GM18951 (cell line): ENCODE results near the gene PCK2.

Source experiments
- POLR2A ChIP-seq: IDR thresholded peaks from 4 replicates; pipeline ENCODE4 v1.6.1; 2011; ENCODE audit warnings: mild to moderate bottlenecking; ENCODE audit not compliant: insufficient read length, insufficient read depth; ENCODE audit errors: extremely low read depth
- in situ Hi-C: fragments of 300-500 bp; cut with MboI; formaldehyde crosslinking; loops from one replicate; pipeline ENCODE4 v1.12.0; 2022; ENCODE audit warnings: low sequenced_read_pairs, mixed read lengths, inconsistent platforms; ENCODE audit not compliant: unreplicated experiment

Gene PCK2

GRCh38 chr14:24075485-24076301 is 18.4 kb upstream of the PCK2 start:
- in situ Hi-C loops = loop anchor here (25.0 kb wide), 1 partner anchor 88 kb away; the partner anchor contains the start of gene DHRS4L2

GRCh38 chr14:24076302-24076601 is 17.9 kb upstream of the PCK2 start:
- in situ Hi-C loops = loop anchor here (25.0 kb wide), 1 partner anchor 89 kb away; the partner anchor contains the start of gene DHRS4L2
- no peak for TF ChIP-seq POLR2A

More at GRCh38 chr14:24075485-24076301, 18.4 kb upstream of the PCK2 start:
- no peak for TF ChIP-seq POLR2A

- in situ Hi-C loops = loop anchor here (25.0 kb wide), 1 partner anchor 90 kb away; the partner anchor contains the start of gene DHRS4L2
These were observed 17.0 kb upstream of the PCK2 start for GRCh38 chr14:24077086-24077485.

GRCh38 chr14:24078146-24078545 is 16.0 kb upstream of the PCK2 start:
- in situ Hi-C loops = loop anchor here (25.0 kb wide), 1 partner anchor 91 kb away; the partner anchor contains the start of gene DHRS4L2
- no peak for TF ChIP-seq POLR2A

More at GRCh38 chr14:24077086-24077485, 17.0 kb upstream of the PCK2 start:
- TF ChIP-seq POLR2A = no peak

DNA sequence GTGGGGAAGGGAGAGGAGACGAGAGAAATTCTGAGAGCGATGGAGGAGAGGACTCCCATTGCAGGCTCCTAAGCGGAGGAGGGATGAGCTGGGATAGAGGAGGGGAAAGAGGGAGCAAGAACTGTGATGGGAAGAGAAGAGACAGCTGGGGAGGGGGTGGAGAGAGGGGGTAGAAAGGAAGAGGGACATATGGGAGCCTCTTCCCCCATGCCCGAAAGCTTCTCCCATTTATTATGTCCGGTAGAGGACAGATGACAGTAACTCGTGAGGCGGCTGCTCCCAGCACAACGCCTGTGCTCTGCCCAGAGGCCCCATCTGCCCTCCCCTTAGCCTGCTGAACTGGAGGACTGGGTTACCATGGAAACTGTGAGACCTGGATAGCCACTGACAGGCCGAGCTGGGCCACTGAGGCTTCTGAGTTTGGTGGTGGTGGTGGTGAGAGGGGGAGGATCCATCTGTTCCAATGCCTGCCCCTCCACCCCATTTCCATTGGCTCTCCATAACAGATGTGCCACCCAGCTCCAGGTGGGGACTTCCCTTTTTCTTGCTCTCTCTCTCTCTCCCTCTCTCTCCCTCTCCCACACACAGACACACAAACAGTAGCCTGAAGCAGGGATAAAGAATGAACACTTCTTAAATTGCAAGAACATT is 14.5 kb upstream of the PCK2 start:
- TF ChIP-seq POLR2A = no peak
- in situ Hi-C loops = loop anchor here (25.0 kb wide), 1 partner anchor 92 kb away; the partner anchor contains the start of gene DHRS4L2

- in situ Hi-C loops = loop anchor here (25.0 kb wide), 1 partner anchor 93 kb away; the partner anchor contains the start of gene DHRS4L2
- TF ChIP-seq POLR2A = no peak
These were observed 14.0 kb upstream of the PCK2 start for GRCh38 chr14:24080142-24080530.

GRCh38 chr14:24080888-24081738 is 13.0 kb upstream of the PCK2 start:
- peak; percentile 73 for TF ChIP-seq POLR2A
- in situ Hi-C loops = loop anchor here (25.0 kb wide), 1 partner anchor 94 kb away; the partner anchor contains the start of gene DHRS4L2

DNA sequence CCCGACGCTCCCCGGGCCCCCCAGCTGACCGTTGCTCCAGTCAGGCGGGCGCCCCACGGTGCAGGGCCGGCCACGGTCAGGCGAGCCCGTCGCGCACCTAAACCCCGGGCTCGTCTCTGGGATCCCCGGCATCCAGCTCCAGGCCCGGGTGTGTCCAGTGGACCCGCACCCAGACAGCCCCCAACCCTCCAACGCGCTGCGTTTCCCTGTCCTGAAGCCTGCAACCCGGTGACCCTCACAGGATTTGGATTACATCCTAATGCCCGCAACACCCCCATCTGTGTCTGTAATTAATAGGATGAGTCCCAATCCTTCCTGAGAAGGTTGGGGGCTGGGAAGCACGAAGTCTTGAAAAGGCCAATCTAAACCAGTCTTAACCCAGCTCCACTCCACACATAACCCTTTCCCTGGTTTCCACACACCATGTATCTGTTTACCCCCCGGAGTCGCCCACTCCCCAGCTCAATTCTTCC is 12.3 kb upstream of the PCK2 start:
- TF ChIP-seq POLR2A = no peak
- in situ Hi-C loops = loop anchor here (25.0 kb wide), 1 partner anchor 94 kb away; the partner anchor contains the start of gene DHRS4L2

DNA sequence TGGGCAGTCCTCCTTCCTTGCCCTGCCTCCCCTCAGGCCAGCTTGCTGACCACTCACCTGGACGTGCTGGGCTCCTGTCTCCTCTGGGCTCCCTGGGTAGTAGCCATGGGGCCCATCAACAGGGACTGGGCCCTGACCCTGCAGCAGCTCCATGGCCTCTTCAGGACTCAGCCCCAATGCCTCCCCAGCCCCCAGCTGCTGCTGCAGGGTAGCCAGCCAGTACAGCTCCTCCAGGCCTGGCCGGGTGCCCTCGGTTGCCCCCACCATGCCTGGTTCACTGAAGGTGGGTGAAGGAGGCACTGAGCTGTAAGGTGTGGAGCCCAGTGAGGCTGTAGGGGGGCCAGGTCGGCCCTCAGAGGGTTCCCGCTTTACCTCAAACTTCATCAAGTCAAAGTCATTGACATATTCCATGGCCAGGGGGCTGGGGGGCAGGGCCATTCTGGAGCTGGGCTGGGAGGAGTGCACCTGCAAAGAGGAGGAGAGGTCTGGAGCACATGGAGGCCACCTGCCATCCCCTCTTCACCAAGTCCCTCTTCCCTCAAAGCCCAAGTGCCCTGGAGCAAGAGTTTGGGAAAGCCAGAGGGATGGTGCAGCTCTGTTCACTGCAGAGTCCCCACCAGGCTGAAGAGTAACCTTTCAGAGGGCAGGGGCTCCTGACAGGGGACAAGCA is 11.6 kb upstream of the PCK2 start:
- in situ Hi-C loops = loop anchor here (25.0 kb wide), 1 partner anchor 95 kb away; the partner anchor contains the start of gene DHRS4L2
- TF ChIP-seq POLR2A = no peak

DNA sequence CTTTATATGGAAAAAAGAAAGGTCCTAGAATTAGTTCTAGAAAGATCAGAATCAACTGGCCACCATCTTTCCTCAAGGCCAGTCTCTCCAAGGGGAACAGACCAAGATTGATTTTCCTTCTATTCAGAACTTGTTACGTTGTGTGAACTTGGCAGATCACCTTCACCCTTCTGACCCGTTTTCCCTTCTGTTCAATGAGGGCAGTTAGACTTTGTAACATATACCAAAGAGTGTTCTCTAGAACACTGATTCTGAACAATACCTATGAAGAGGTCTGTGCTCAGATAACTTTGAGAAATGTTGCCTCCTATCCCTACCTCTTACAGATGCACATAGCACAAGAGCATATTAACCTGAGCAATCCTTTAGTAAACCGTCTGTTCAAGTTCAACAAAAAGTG is 10.6 kb upstream of the PCK2 start:
- in situ Hi-C loops = loop anchor here (25.0 kb wide), 1 partner anchor 96 kb away; the partner anchor contains the start of gene DHRS4L2
- TF ChIP-seq POLR2A = no peak

- in situ Hi-C loops = loop anchor here (25.0 kb wide), 1 partner anchor 97 kb away; the partner anchor contains the start of gene DHRS4L2
These were observed 9.7 kb upstream of the PCK2 start for GRCh38 chr14:24084440-24084839.

GRCh38 chr14:24085215-24085614 is 8.9 kb upstream of the PCK2 start:
- TF ChIP-seq POLR2A = no peak
- in situ Hi-C loops = loop anchor here (25.0 kb wide), 1 partner anchor 98 kb away; the partner anchor contains the start of gene DHRS4L2

More at GRCh38 chr14:24084440-24084839, 9.7 kb upstream of the PCK2 start:
- no peak for TF ChIP-seq POLR2A
